Measurements from ENCODE around the gene CKAP5. TPM values are rescaled to one million over a fixed set of nuclear protein-coding genes. Genes with fewer than 3 reads are reported as not detected.
A peak's percentile ranks its signal among the peaks of the same experiment; 100 is the strongest.

CKAP5 gene
- 61.6 and 65.4 TPM in 2 replicates for total RNA-seq (2014; rRNA removed; shearing (Covaris generic); ENCODE audit: low replicate concordance)

GRCh38 chr11:46845740-46846509 lies at the start of gene CKAP5:
TSS of gene CKAP5 (minus strand) at chr11:46846280. CDS start at chr11:46821231, 25,049 bp downstream.
- Histone ChIP-seq H3K4me3 (peak within 1 kb of the TSS; percentile 87), H3K36me3 (peaks cover 18% of the 10 kb centered on the region), H3K9me3 (no peaks in the 10 kb centered on the region), H3K27me3 (no peaks in the 10 kb centered on the region)
- DNase-seq = peak; percentile 92

DNA sequence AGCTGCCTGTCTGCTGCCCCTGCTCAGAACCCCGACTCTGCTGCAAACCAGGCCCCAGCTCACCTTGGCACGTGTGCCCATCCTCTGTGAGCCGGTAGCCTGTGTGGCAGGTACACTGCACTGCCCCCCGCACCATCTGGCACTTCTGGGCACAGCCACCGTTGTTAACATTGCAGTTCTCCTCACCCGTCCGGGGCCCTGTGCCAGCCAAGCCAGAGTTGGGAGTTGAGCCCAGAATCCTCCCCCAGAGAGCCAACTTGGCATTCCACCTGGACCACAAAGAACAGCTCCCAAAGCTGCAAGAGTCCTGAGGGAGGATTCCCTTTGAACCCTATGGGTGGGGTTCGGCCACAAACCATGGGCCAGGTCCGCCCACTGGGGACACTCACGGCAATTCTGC lies 49.7 kb upstream of the CKAP5 start:
- Histone ChIP-seq H3K9me3 (no peaks in the 10 kb centered on the region), H3K4me3 (no peak overlapping the region), H3K27me3 (no peaks in the 10 kb centered on the region), H3K36me3 (no peaks in the 10 kb centered on the region)
- DNase-seq = peak; percentile 85

GRCh38 chr11:46894961-46895360 lies 48.9 kb upstream of the CKAP5 start:
- Histone ChIP-seq H3K4me3 (no peak overlapping the region), H3K27me3 (no peaks in the 10 kb centered on the region), H3K36me3 (no peaks in the 10 kb centered on the region), H3K9me3 (no peaks in the 10 kb centered on the region)
- no peak for DNase-seq

GRCh38 chr11:46894506-46894905 lies 48.4 kb upstream of the CKAP5 start:
- DNase-seq = no peak
- H3K9me3 ChIP-seq = no peaks in the 10 kb centered on the region
- H3K4me3 ChIP-seq = no peak overlapping the region
- H3K36me3 ChIP-seq = no peaks in the 10 kb centered on the region
- no peaks in the 10 kb centered on the region for H3K27me3 ChIP-seq

DNA sequence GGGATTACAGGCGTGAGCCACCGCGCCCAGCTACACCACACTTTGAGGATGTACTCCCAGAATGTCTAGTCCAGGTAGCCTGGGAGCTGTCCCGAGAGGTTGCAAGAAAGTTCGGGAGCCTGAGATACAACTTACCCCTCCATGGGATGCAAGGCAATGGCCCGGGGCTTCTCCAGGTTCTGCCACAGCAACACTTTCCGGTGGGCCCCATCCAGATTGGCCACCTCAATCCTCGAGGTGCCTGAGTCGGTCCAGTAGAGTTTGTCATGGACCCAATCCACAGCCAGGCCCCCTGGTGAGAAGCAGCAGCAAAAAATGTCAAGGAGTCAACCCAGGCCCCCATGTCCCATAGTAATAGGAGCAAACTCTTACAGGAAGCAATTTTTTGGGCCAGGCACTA lies 46.8 kb upstream of the CKAP5 start:
- H3K36me3 ChIP-seq = no peaks in the 10 kb centered on the region

GRCh38 chr11:46892109-46892508 lies 46.0 kb upstream of the CKAP5 start:
- H3K9me3 ChIP-seq = no peaks in the 10 kb centered on the region
- DNase-seq = no peak
- no peaks in the 10 kb centered on the region for H3K36me3 ChIP-seq
- peaks cover 6% of the 10 kb centered on the region; the same call in 1 of the 2 replicates for H3K27me3 ChIP-seq
- no peak overlapping the region for H3K4me3 ChIP-seq

More for the DNA sequence above, 46.8 kb upstream of the CKAP5 start:
- Histone ChIP-seq H3K9me3 (no peaks in the 10 kb centered on the region), H3K4me3 (no peak overlapping the region), H3K27me3 (peaks cover 6% of the 10 kb centered on the region; the same call in 1 of the 2 replicates)
- no peak for DNase-seq

GRCh38 chr11:46890665-46891064 lies 44.6 kb upstream of the CKAP5 start:
- DNase-seq = peak; percentile 11
- H3K36me3 ChIP-seq = no peaks in the 10 kb centered on the region
- no peak overlapping the region for H3K4me3 ChIP-seq
- no peaks in the 10 kb centered on the region for H3K9me3 ChIP-seq
- H3K27me3 ChIP-seq = peaks cover 6% of the 10 kb centered on the region; the same call in 1 of the 2 replicates

GRCh38 chr11:46889689-46890475 lies 43.8 kb upstream of the CKAP5 start:
- Histone ChIP-seq H3K9me3 (no peaks in the 10 kb centered on the region), H3K36me3 (no peaks in the 10 kb centered on the region), H3K4me3 (no peak overlapping the region), H3K27me3 (peaks cover 6% of the 10 kb centered on the region; the same call in 1 of the 2 replicates)
- peak; percentile 28 for DNase-seq

GRCh38 chr11:46889251-46889650 lies 43.2 kb upstream of the CKAP5 start:
- Histone ChIP-seq H3K36me3 (no peaks in the 10 kb centered on the region), H3K27me3 (peaks cover 6% of the 10 kb centered on the region; the same call in 1 of the 2 replicates), H3K4me3 (no peak overlapping the region), H3K9me3 (no peaks in the 10 kb centered on the region)
- no peak for DNase-seq

GRCh38 chr11:46888636-46889035 lies 42.6 kb upstream of the CKAP5 start:
- H3K36me3 ChIP-seq = no peaks in the 10 kb centered on the region
- peaks cover 6% of the 10 kb centered on the region; the same call in 1 of the 2 replicates for H3K27me3 ChIP-seq
- no peak overlapping the region for H3K4me3 ChIP-seq
- DNase-seq = no peak
- no peaks in the 10 kb centered on the region for H3K9me3 ChIP-seq

DNA sequence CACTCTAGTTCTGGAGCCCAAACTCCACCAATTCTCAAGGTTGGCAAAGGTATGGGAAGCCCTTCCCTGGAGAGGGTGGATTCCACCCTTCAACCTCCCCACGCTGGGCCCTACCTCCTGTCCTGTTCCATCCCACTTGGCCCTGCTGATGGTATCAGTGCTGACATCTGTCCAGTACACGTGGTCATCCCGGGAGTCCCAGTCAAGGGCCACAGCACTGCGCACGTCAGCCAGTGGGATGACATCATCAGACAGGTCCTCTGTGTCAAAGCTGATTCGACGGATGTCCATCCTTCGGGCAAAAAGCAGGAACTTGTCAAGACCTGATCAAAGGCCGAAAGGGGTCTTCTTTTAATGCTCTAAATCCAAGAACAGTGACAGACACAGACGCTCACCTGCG lies 40.1 kb upstream of the CKAP5 start:
- Histone ChIP-seq H3K4me3 (no peak overlapping the region), H3K27me3 (peaks cover 6% of the 10 kb centered on the region; the same call in 1 of the 2 replicates), H3K36me3 (no peaks in the 10 kb centered on the region), H3K9me3 (no peaks in the 10 kb centered on the region)
- DNase-seq = no peak

DNA sequence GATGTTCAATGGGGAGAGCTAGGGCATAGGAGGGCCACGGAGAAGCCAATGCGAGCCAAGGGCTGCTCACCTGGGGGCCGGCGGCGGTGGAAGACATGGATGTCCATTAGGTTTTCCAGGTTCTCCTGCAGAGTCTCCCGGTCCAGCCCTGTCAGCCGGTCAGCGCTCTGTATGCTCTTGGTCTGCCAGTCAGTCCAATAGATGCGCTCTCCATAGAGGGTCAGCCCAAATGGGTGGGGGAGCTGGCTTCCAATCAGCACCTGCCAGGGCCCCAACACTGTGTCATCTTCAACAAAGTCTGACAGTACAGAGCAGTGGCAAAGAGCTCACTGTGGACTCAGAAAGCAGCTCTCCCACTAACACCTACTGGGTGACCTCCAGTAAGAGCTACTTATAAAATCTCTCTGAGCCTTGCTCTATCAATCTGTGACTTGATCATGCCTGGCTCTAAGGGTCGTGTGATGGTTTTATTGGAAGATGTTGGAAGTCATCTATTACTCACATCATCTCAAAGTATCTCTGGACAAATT lies 33.0 kb upstream of the CKAP5 start:
- Histone ChIP-seq H3K4me3 (no peak overlapping the region), H3K27me3 (no peaks in the 10 kb centered on the region), H3K36me3 (no peaks in the 10 kb centered on the region), H3K9me3 (no peaks in the 10 kb centered on the region)
- DNase-seq = no peak

DNA sequence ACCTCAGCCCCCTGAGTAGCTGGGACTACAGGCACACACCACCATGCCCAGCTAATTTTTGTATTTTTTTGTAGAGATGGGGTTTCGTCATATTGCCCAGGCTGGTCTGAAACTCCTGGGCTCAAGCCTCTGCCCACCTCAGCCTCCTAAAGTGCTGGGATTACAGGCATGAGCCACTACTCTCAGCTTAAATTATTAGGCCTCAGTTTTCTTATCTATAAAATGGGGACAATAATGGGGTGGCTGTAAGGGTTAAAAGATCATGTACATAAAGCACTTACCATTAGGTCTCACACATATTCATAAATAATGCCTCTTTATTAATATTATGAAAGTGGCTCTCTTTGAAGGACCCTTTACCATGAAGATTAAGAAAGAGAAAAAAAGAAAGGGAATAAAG lies 31.5 kb upstream of the CKAP5 start:
- no peak overlapping the region for H3K4me3 ChIP-seq
- no peaks in the 10 kb centered on the region for H3K36me3 ChIP-seq
- no peak for DNase-seq
- H3K27me3 ChIP-seq = no peaks in the 10 kb centered on the region
- H3K9me3 ChIP-seq = no peaks in the 10 kb centered on the region

DNA sequence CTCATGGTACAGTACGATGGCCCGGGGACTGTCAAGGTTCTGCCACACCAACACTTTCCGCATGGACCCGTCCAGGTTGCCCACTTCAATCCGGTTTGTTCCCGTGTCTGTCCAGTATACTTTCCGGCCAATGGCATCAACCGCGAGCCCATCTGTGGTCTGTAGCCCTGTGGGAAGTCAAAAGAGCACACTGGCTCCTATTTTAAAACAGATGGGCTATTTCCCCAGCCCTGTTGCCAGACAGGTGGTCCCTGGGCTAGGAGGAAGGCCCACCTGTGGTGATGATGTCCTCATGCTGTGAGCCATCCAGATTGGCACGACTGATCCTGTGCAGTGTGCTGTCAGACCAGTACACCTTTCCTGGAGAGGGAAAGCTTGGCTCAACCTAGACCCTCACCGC lies 30.4 kb upstream of the CKAP5 start:
- Histone ChIP-seq H3K9me3 (no peaks in the 10 kb centered on the region), H3K27me3 (no peaks in the 10 kb centered on the region), H3K4me3 (no peak overlapping the region), H3K36me3 (no peaks in the 10 kb centered on the region)
- no peak for DNase-seq

- no peak for DNase-seq
- no peaks in the 10 kb centered on the region for H3K27me3 ChIP-seq
- no peak overlapping the region for H3K4me3 ChIP-seq
- H3K36me3 ChIP-seq = no peaks in the 10 kb centered on the region
- H3K9me3 ChIP-seq = no peaks in the 10 kb centered on the region
Measured at GRCh38 chr11:46874586-46874985, 28.5 kb upstream of the CKAP5 start.

DNA sequence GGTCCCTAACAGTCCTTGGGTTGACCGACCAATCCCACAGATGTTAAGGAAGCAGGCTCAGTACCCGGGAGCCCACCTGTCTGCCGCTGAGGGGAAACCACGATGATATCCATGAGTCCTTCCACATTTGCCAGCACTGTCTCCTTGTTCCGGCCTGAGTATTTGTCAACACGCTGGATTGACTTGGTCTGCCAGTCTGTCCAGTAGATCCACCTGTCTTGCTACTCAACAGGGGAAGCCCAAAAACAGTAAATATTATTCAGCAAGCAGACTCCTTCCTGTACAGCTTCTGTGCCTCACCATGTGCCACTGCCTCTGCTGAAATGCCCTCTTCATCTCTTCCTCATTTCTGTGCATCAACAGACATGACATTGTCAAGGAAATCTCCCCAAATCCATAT lies 22.8 kb upstream of the CKAP5 start:
- Histone ChIP-seq H3K9me3 (no peaks in the 10 kb centered on the region), H3K4me3 (no peak overlapping the region), H3K27me3 (no peaks in the 10 kb centered on the region), H3K36me3 (no peaks in the 10 kb centered on the region)
- DNase-seq = no peak

- no peaks in the 10 kb centered on the region for H3K27me3 ChIP-seq
- H3K9me3 ChIP-seq = no peaks in the 10 kb centered on the region; the same call in 1 of the 2 replicates
- no peak overlapping the region for H3K4me3 ChIP-seq
- H3K36me3 ChIP-seq = no peaks in the 10 kb centered on the region
- DNase-seq = no peak
Measured at GRCh38 chr11:46865340-46865739, 19.3 kb upstream of the CKAP5 start.
